H1 (cell line): ENCODE data around the gene TIMP3.

ENCODE experiments used
- CEBPB ChIP-seq: IDR thresholded peaks from 2 replicates; pipeline ENCODE4 v1.6.1; 2012; ENCODE audit warnings: low read depth, low read length
- CTCF ChIP-seq, 3 experiments: IDR thresholded peaks; 1 replicate in 2 of 3; 2 replicates in 1 of 3; pipeline versions ENCODE4 v1.5.1 to v1.6.1; 2011; ENCODE audit warnings: low read length in 3 of 3, mild to moderate bottlenecking in 3 of 3, inconsistent platforms in 2 of 3, low read depth in 1 of 3, moderate library complexity in 1 of 3; ENCODE audit not compliant: insufficient read depth in 1 of 3; ENCODE audit errors: control extremely low read depth in 1 of 3
- EZH2 ChIP-seq: fragments of 200-600 bp; sonication (generic); IDR thresholded peaks from 2 replicates; pipeline ENCODE4 v1.7.1; 2012; ENCODE audit warnings: low read depth, mild to moderate bottlenecking, moderate library complexity, low read length, inconsistent platforms; ENCODE audit not compliant: severe bottlenecking
- GTF2F1 ChIP-seq: IDR thresholded peaks from 2 replicates; pipeline ENCODE4 v1.6.1; 2012; ENCODE audit warnings: low read depth, low read length, improper control_type of control experiment, borderline replicate concordance
- MAFK ChIP-seq: IDR thresholded peaks from 2 replicates; pipeline ENCODE4 v1.6.1; 2012; ENCODE audit warnings: low read depth, mild to moderate bottlenecking, improper control_type of control experiment, low read length
- NRF1 ChIP-seq: IDR thresholded peaks from 2 replicates; pipeline ENCODE4 v1.6.1; 2011; ENCODE audit warnings: mild to moderate bottlenecking, low read depth, low read length, improper control_type of control experiment
- SP1 ChIP-seq: IDR thresholded peaks from 2 replicates; pipeline ENCODE4 v1.6.1; 2011; ENCODE audit warnings: low read depth, low read length

- TF ChIP-seq CTCF (IDR thresholded peaks at IDR 0.05; ENCODE audit: control extremely low read depth in 1 of 3, insufficient read depth in 1 of 3, low read depth in 1 of 3, low read length in 3 of 3) (no peak), MAFK (no peak), GTF2F1 (no peak), CEBPB (no peak), NRF1 (no peak), EZH2 (no peak), SP1 (no peak)
Measured at GRCh38 chr22:32803738-32804435, 2.4 kb downstream of the TIMP3 start.
